SKM-1 (cell line): ENCODE measurements around the gene PXN.

Experiments used
- DNase-seq: peaks from one replicate; lab custom pipeline; 2025; ENCODE audit not compliant: unreplicated experiment; lab: John Stamatoyannopoulos, UW

PXN gene

DNA sequence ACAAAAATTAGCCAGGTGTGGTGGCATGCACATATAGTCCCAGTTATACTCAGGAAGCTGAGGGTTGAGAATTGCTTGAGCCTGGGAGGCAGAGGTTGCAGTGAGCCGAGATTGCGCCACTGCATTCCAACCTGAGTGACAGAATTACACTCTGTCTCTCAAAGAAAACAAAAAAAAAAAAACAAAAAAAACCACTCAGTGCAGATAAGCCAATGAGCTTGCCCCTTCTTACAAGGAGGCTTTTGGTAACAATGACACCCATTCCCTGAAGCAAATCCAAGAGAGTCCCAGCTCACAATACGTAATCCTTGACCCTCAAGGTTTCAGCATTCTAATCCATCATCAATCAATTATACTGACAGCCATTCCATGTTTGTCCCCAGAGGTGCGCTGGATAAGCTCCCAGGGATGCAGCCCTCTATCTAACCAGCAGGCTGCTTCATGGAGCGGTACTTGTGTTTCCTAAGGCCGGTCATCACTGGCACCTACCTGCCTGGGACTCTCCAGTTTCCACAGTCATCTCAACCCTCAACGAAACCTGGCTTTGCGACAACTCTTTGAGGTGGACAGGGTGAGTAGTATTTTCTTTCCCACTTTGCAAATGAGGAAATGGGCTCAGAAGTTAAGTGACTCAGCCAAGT is 83.4 kb downstream of the PXN start:
- DNase-seq: no peak

DNA sequence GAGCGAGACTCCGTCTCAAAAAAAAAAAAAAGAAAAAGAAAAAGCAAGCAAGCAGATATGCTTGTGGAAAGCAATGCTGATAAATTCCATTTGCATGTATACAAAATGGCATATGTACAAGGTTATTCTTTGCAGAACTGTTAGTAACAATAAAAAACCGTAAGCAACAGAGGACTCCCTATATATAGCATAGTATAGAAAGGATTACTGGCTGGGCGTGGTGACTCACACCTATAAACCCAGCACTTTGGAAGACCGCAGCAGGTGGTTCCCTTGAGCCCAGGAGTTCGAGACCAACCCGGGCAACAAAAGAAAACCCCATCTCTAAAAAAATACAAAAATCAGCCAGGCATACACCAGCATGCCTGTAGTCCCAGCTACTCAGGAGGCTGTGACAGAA is 84.6 kb downstream of the PXN start:
- DNase-seq: no peak

DNA sequence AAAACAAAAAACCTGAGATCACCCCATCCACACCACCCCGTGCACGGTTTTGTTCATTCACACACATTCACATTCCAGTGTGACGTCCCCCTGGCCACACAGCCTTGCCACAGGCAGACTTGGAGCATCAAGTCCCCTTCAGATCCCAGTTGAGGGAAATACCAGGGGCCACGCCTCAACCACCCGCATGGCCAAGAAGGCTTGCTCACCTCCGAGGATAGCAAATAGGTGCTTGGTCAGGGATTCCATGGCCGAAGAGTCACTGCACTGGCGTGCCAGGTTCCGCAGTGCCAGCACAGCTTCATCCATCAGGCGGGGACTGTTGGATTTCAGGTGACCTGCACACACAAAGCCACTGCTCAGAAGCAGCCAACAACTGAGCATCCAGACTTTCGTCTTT is 90.0 kb downstream of the PXN start:
- DNase-seq: no peak

DNA sequence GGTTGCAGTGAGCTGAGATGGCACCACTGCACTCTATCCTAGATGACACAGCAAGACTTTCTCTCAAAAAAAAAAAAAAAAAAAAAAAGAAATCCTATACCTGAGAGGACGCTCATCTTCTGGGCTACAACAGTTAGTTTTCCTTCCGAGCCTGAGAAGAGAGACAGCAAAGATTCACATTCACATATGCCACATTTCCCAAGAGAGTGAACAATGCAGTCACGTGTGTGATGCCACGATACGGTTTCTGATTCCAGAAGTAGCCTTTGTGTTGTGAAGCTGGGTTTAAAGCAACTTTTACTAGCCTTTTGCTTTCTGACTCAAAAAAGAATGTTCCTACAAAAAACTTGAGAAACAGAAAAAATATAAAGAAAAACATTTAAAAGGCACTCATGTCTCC is 90.5 kb downstream of the PXN start:
- DNase-seq: no peak

DNA sequence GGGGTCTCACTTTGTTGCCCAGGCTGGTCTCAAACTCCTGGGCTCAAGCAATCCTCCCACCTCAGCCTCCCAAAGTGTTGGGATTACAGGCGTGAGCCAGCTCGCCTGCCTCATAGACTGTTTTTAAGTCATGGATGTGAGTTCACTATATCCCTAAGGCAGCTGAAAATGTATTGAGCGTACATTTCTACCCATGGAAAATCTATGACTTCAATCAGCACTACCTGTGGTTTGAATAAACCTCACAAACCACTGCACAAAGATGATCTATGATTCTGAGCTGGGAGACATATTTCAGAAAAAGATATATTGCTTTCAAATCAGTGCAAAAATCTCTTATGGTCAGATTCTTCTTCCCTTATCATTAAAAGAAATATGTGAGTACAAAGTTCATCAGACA is 93.5 kb downstream of the PXN start:
- no peak for DNase-seq

DNA sequence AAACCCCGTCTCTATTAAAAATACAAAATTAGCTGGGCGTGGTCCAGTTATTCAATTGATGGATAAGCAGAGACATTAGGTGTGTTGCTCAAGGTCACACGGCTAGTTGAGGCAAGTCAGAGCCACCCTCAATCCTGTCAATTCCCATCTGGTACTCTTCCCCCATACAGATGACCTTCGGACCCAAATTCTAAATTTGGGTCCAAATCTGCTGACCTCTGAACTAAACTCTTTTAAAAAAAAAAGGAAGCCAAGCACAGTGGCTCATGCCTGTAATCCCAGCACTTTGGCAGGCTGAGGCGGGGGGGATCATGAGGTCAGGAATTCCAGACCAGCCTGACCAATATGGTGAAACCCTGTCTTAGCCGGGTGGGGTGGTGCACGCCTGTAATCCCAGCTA is 94.9 kb downstream of the PXN start:
- DNase-seq: no peak

DNA sequence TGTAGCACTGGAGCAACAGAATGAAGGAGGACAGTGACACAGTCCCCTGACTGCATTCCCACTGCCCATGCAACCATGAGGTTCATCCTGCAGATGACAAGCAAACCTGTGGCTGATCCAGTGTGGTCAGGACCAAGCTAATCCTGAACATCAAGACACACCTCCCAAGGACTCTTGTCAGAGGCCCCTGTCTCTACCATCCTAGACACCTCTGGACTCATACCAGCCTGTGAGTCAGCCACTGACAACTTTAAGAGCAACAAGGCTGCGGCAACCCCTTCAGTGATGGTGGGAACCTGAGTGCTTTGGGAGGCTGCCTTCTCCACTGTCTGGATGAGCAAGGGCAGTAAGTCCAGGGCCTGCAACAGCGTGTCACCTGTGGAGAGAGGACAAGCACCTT is 95.6 kb downstream of the PXN start:
- no peak for DNase-seq

DNA sequence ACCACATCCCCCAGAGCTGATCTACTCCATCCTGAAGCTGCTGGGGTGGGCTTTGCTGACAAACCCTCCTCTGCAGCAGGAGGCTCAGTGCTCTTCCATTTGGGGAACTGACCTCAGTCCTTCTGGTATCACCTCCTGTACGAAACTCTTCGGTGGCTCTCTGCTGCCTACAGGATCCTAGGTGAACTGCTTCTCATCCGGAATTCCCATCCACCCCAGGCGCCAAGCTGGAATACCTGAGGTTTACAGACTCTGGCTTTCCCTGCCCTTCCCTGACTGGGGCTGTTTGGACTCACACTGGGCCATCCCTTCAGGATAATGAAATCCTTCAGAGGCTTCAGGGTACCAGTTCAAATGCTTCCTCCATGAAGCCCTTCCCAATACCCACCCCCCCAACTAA is 97.2 kb downstream of the PXN start:
- DNase-seq: no peak

DNA sequence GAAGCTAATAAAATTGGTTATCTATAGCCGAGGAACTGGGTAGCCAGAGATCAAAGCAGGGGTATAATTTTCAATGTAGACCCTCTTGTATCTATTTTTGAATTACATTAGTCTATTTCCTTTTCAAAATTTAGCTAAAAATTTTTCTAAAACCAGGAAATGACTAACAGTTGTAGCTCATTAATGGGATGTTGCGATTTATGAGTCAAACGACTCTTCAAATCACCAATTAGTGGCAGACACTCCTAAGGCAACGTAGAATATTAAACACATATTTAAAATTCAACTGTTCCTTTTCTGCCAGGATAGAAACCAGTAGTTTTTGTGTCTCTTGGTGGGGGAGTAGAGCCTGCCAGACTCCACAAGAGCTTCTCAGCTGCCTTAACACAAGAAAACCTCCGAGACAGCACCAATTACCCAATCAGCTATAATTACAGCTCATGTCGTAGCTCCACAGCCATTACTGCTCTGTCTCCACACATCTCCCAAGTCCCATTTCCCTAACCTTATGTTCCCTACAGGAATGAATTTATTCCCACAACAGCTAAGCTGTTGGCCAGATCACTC is 97.9 kb downstream of the PXN start:
- DNase-seq: no peak

DNA sequence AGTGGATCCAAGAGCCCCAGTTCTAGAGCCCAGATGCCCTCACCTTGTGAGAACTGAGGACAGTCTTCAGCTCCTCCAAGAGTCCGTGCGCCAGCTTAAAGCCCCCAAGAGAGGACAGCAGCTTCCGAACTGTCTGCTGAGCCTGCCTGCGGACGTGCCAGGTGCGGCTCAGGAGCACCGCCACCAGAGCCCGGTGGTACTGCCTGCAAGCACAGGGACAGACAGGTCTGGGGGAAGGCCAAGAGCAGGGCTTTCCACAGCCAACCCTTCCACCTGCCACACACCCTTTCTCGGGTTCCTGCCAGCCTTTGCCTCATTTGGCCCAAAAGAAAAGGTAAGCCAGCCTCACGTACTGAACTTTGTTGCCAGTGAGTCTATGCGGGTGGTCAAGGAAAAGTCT is 101.2 kb downstream of the PXN start:
- DNase-seq: no peak

DNA sequence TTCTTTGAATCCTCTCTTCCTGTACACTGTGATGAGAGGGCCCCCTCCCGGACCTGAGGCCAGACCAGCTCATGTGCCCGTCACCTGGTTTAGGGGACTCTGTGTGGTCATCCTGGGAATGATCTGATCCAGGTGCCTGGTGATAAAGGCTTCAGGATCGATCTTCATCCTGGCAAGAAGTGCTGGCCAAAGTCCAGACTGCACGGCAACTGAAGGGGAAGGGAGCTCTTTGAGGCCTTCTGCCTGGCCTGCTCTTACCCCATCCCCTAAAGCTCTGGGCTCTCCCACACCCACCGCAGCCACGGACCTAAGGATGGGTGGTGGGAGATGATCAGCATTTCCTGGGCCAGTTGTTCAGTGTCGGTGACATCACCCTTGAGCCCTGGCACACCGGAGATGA is 102.8 kb downstream of the PXN start:
- no peak for DNase-seq

DNA sequence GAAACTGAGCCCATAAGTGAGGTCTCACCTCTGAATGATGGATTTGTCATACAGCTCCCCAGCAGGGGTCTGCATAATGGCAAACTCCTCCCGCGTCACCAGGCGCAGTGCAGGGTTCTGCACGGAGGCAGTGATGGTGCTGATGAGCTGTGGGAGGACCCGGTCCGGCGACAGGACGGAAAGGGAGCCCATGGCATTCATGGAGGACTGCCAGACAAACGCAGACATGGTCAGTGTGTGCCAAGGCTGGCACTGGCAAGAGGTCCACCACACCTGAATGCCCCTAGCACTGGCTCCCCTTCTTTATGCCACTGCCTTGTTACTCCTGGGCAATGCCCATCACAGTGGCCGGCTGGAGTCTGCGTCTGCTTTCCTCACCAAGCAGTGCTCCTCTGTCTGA is 103.7 kb downstream of the PXN start:
- no peak for DNase-seq
